ENCODE data around the gene ATP7B.
"Not testable (repeated sequence)": the region's sequence is repeated elsewhere in the genome, so short reads cannot be mapped to it uniquely, and the experiment has no call there.

The ATP7B gene

GRCh38 chr13:52006523-52007245 lies 4.6 kb downstream of the ATP7B start:
- no peak for DNase-seq (ENCODE audit: low spot score)

GRCh38 chr13:52005841-52006522 lies 5.3 kb downstream of the ATP7B start:
- DNase-seq (ENCODE audit: low spot score) = no peak

- DNase-seq (ENCODE audit: low spot score) = no peak
Measured at GRCh38 chr13:52004511-52005170, 6.6 kb downstream of the ATP7B start.

- DNase-seq (ENCODE audit: low spot score) = no peak
Measured at GRCh38 chr13:52003541-52003940, 7.7 kb downstream of the ATP7B start.

- no peak for DNase-seq (ENCODE audit: low spot score)
Measured at GRCh38 chr13:52002361-52002760, 8.9 kb downstream of the ATP7B start.

- DNase-seq (ENCODE audit: low spot score) = no peak
Measured at GRCh38 chr13:52001120-52001731, 10.0 kb downstream of the ATP7B start.

GRCh38 chr13:51999921-52000320 lies 11.3 kb downstream of the ATP7B start:
- DNase-seq (ENCODE audit: low spot score) = no peak

GRCh38 chr13:51999510-51999911 lies 11.7 kb downstream of the ATP7B start:
- DNase-seq (ENCODE audit: low spot score) = no peak

GRCh38 chr13:51998723-51999509 lies 12.3 kb downstream of the ATP7B start:
- no peak for DNase-seq (ENCODE audit: low spot score)

- DNase-seq (ENCODE audit: low spot score) = no peak
Measured at GRCh38 chr13:51997641-51998330, 13.5 kb downstream of the ATP7B start.

GRCh38 chr13:51997186-51997585 lies 14.1 kb downstream of the ATP7B start:
- DNase-seq (ENCODE audit: low spot score) = no peak

GRCh38 chr13:51996641-51997040 lies 14.6 kb downstream of the ATP7B start:
- DNase-seq (ENCODE audit: low spot score) = no peak

GRCh38 chr13:51995677-51996551 lies 15.3 kb downstream of the ATP7B start:
- no peak for DNase-seq (ENCODE audit: low spot score)

GRCh38 chr13:51993713-51994112 lies 17.5 kb downstream of the ATP7B start:
- no peak for DNase-seq (ENCODE audit: low spot score)

GRCh38 chr13:51988988-51989618 lies 22.1 kb downstream of the ATP7B start:
- DNase-seq (ENCODE audit: low spot score) = no peak

GRCh38 chr13:51984904-51985303 lies 26.3 kb downstream of the ATP7B start:
- not testable (repeated sequence) for DNase-seq (ENCODE audit: low spot score)

GRCh38 chr13:51983292-51983691 lies 28.0 kb downstream of the ATP7B start:
- not testable (repeated sequence) for DNase-seq (ENCODE audit: low spot score)

- no peak for DNase-seq (ENCODE audit: low spot score)
Measured at GRCh38 chr13:51981355-51981754, 29.9 kb downstream of the ATP7B start.

GRCh38 chr13:51980908-51981307 lies 30.3 kb downstream of the ATP7B start:
- DNase-seq (ENCODE audit: low spot score) = no peak

Data from ecto neural progenitor cell (in vitro differentiated cells).